HG03460 (cell line): Measurements from ENCODE around the gene TOX4.

Experiments used
- ATAC-seq: cut with Tn5 transposase; IDR thresholded peaks from one replicate; pipeline ENCODE4 v1.9.1; 2021; ENCODE audit not compliant: unreplicated experiment

TOX4 gene

GRCh38 chr14:21501568-21501967, 24.6 kb downstream of the TOX4 start:
- no peak for ATAC-seq

GRCh38 chr14:21503376-21503775, 26.4 kb downstream of the TOX4 start:
- no peak for ATAC-seq

GRCh38 chr14:21505012-21505553, 28.1 kb downstream of the TOX4 start:
- peak; percentile 70 for ATAC-seq

- no peak for ATAC-seq
Observed at GRCh38 chr14:21506557-21506956, 29.6 kb downstream of the TOX4 start.

- no peak for ATAC-seq
Observed at GRCh38 chr14:21509432-21510143, 32.6 kb downstream of the TOX4 start.

GRCh38 chr14:21510735-21511657, 34.0 kb downstream of the TOX4 start, which contains the start of gene METTL3:
Gene METTL3, minus strand, starts transcription at chr14:21511340. Its CDS starts 117 bp downstream, at chr14:21511223.
- ATAC-seq, result peak; percentile 97

GRCh38 chr14:21514341-21514740, 37.3 kb downstream of the TOX4 start:
- ATAC-seq, result no peak

- no peak for ATAC-seq
Observed at GRCh38 chr14:21518725-21519124, 41.7 kb downstream of the TOX4 start.

GRCh38 chr14:21520767-21521166, 43.8 kb downstream of the TOX4 start:
- ATAC-seq, result no peak

- ATAC-seq, result no peak
Observed at GRCh38 chr14:21521501-21521900, 44.5 kb downstream of the TOX4 start.

- ATAC-seq, result no peak
Observed at GRCh38 chr14:21523203-21523602, 46.2 kb downstream of the TOX4 start.

- ATAC-seq, result no peak
Observed at GRCh38 chr14:21524575-21525490, 47.8 kb downstream of the TOX4 start.

GRCh38 chr14:21525571-21525961, 48.6 kb downstream of the TOX4 start:
- ATAC-seq, result no peak

GRCh38 chr14:21525962-21526671, 49.1 kb downstream of the TOX4 start, which contains the start of gene SALL2:
Gene SALL2, minus strand, starts transcription at chr14:21526346. Its CDS starts 219 bp downstream, at chr14:21526127.
- ATAC-seq, result no peak

- ATAC-seq, result no peak
Observed at GRCh38 chr14:21526672-21527317, 49.8 kb downstream of the TOX4 start.

GRCh38 chr14:21527318-21527679, 50.3 kb downstream of the TOX4 start:
- ATAC-seq, result no peak

- ATAC-seq, result no peak
Observed at GRCh38 chr14:21528381-21529348, 51.7 kb downstream of the TOX4 start.

- ATAC-seq, result no peak
Observed at GRCh38 chr14:21529515-21529914, 52.5 kb downstream of the TOX4 start.
